Keratinocyte (primary cell): ENCODE measurements around the gene ENKD1. TPM values are rescaled to one million over a fixed set of nuclear protein-coding genes. Genes with fewer than 3 reads are reported as not detected.

ENCODE experiments used
- DNase-seq: peaks from one replicate; pipeline ENCODE4 v3.0.0-alpha.2; 2011; ENCODE audit warnings: low read depth, missing footprints, low spot score
- FAIRE-seq: peaks from 2 replicates; lab custom pipeline; 2011; peaks lifted over from hg19 to GRCh38; lab: Jason Lieb, UNC
- H2AFZ ChIP-seq: 2 replicates; pipeline ENCODE4 v1.6.0; 2012; ENCODE audit warnings: low read length, control low read depth, inconsistent platforms; ENCODE audit not compliant: control insufficient read depth
- H3K27ac ChIP-seq: 2 replicates; pipeline ENCODE4 v1.5.1; 2011; ENCODE audit warnings: low read length; ENCODE audit not compliant: control insufficient read depth, insufficient read depth
- H3K27me3 ChIP-seq: 3 replicates; pipeline ENCODE4 v1.6.0; 2011; ENCODE audit warnings: low read length; ENCODE audit not compliant: control insufficient read depth, insufficient read depth; ENCODE audit errors: extremely low read depth
- H3K36me3 ChIP-seq, 2 experiments: 2 replicates in 1 of 2; 3 replicates in 1 of 2; pipeline ENCODE4 v1.5.1; 2011; ENCODE audit warnings: low read length in 2 of 2, mild to moderate bottlenecking in 1 of 2; ENCODE audit not compliant: control insufficient read depth in 2 of 2, insufficient read depth in 2 of 2; ENCODE audit errors: extremely low read depth in 1 of 2
- H3K4me1 ChIP-seq: 3 replicates; pipeline ENCODE4 v1.5.1; 2011; ENCODE audit warnings: low read length; ENCODE audit not compliant: control insufficient read depth, insufficient read depth; ENCODE audit errors: extremely low read depth
- H3K4me2 ChIP-seq: 3 replicates; pipeline ENCODE4 v1.6.0; 2011; ENCODE audit warnings: low read depth, low read length; ENCODE audit not compliant: control insufficient read depth, insufficient read depth; ENCODE audit errors: extremely low read depth
- H3K4me3 ChIP-seq, 3 experiments: fragments of 200-600 bp in 1 of 3; sonication (generic) in 1 of 3; 2 replicates in 2 of 3; 3 replicates in 1 of 3; pipeline ENCODE4 v1.5.1; 2011 to 2016; ENCODE audit warnings: low read length in 3 of 3, mild to moderate bottlenecking in 3 of 3, control low read depth in 2 of 3, inconsistent platforms in 1 of 3, low read depth in 1 of 3, mixed read lengths in 1 of 3, mixed run types in 1 of 3, moderate library complexity in 1 of 3; ENCODE audit not compliant: control insufficient read depth in 2 of 3, insufficient read depth in 2 of 3; ENCODE audit errors: extremely low read depth in 1 of 3
- H3K79me2 ChIP-seq: 2 replicates; pipeline ENCODE4 v1.6.0; 2012; ENCODE audit warnings: low read length; ENCODE audit not compliant: control insufficient read depth, insufficient read depth
- H3K9ac ChIP-seq: 3 replicates; pipeline ENCODE4 v1.6.0; 2011; ENCODE audit warnings: low read length; ENCODE audit not compliant: control insufficient read depth, insufficient read depth; ENCODE audit errors: extremely low read depth
- H3K9me1 ChIP-seq: 3 replicates; pipeline ENCODE4 v1.6.0; 2011; ENCODE audit warnings: low read length; ENCODE audit not compliant: control insufficient read depth, insufficient read depth; ENCODE audit errors: extremely low read depth
- H3K9me3 ChIP-seq: 2 replicates; pipeline ENCODE4 v1.5.1; 2012; ENCODE audit warnings: low read depth, low read length; ENCODE audit not compliant: control insufficient read depth
- H4K20me1 ChIP-seq: 3 replicates; pipeline ENCODE4 v1.6.0; 2011; ENCODE audit warnings: low read length; ENCODE audit not compliant: control insufficient read depth, insufficient read depth; ENCODE audit errors: extremely low read depth
- CTCF ChIP-seq, 3 experiments: IDR thresholded peaks in 1 of 3; conservative IDR thresholded peaks in 1 of 3; optimal IDR thresholded peaks in 1 of 3; 2 replicates in 2 of 3; 3 replicates in 1 of 3; pipeline versions ENCODE3 to v1.5.1; 2011; ENCODE audit warnings: low read length in 3 of 3, mild to moderate bottlenecking in 3 of 3, moderate library complexity in 2 of 3, control low read depth in 1 of 3, inconsistent platforms in 1 of 3; ENCODE audit not compliant: insufficient read depth in 2 of 3; ENCODE audit errors: extremely low read depth in 1 of 3
- EZH2 ChIP-seq: IDR thresholded peaks from one replicate; pipeline ENCODE4 v1.6.1; 2012; ENCODE audit warnings: inconsistent platforms, mild to moderate bottlenecking, low read length, moderate library complexity
- dilution Hi-C: fragments of 300-500 bp; cut with MboI; formaldehyde crosslinking; loops from one replicate; pipeline ENCODE4 v1.7.0; 2020; ENCODE audit warnings: low sequenced_read_pairs; ENCODE audit not compliant: extremely low pct_ligation_motif_present
- polyA plus RNA-seq, 5 experiments: library from polyadenylated mRNA; depleted of rRNA in 3 of 5; stranded (reverse) in 3 of 5; stranded (forward) in 1 of 5; unstranded in 1 of 5; fragments of >200 nt; gene quantifications; 1 replicate in 1 of 5; 2 replicates in 3 of 5; 3 replicates in 1 of 5; pipeline versions ENCODE4 v1.2.1 to v1.2.3, GENCODE V29; 2011 to 2012; ENCODE audit warnings: missing spikeins in 2 of 5, low read depth in 1 of 5, low replicate concordance in 1 of 5

Gene ENKD1
- polyA plus RNA-seq, 1 donor (not counting 4 experiments of a cell fraction or from before 2014, with no cell fraction given), result 4.4 TPM

GRCh38 chr16:67703626-67704025 is 37.1 kb upstream of the ENKD1 start:
- Histone ChIP-seq H3K4me3 (no peak overlapping the region), H3K4me1 (peaks cover 5% of the 10 kb centered on the region), H3K9me1 (peaks cover 3% of the 10 kb centered on the region), H4K20me1 (no peaks in the 10 kb centered on the region), H3K9me3 (no peaks in the 10 kb centered on the region), H3K79me2 (peaks cover 59% of the 10 kb centered on the region), H3K27ac (no peak overlapping the region), H3K9ac (no peak overlapping the region), H2AFZ (no peak overlapping the region), H3K4me2 (no peak overlapping the region), H3K36me3 (peaks cover 0 to 4% of the 10 kb centered on the region in 2 experiments), H3K27me3 (no peaks in the 10 kb centered on the region)
- TF ChIP-seq EZH2, result no peak
- no peak for TF ChIP-seq CTCF (optimal IDR thresholded peaks at IDR 0.05 in 1 of 3, IDR thresholded peaks at IDR 0.05 in 1 of 3, conservative IDR thresholded peaks at IDR 0.05 in 1 of 3; ENCODE audit: extremely low read depth in 1 of 3, insufficient read depth in 2 of 3, low read length in 3 of 3)
- no peak for FAIRE-seq
- dilution Hi-C loops, result no loop called here
- no peak for DNase-seq

GRCh38 chr16:67702130-67702529 is 35.6 kb upstream of the ENKD1 start:
- Histone ChIP-seq H3K4me3 (no peak overlapping the region), H3K79me2 (peaks cover 58% of the 10 kb centered on the region), H3K4me2 (no peak overlapping the region), H3K9me3 (no peaks in the 10 kb centered on the region), H3K9ac (no peak overlapping the region), H4K20me1 (peaks cover 3% of the 10 kb centered on the region), H3K36me3 (peaks cover 3 to 6% of the 10 kb centered on the region in 2 experiments), H2AFZ (no peak overlapping the region), H3K4me1 (peaks cover 6% of the 10 kb centered on the region), H3K27ac (no peak overlapping the region), H3K27me3 (no peaks in the 10 kb centered on the region), H3K9me1 (peaks cover under 1% of the 10 kb centered on the region)
- DNase-seq (no peak), FAIRE-seq (no peak)
- no peak for TF ChIP-seq CTCF (optimal IDR thresholded peaks at IDR 0.05 in 1 of 3, IDR thresholded peaks at IDR 0.05 in 1 of 3, conservative IDR thresholded peaks at IDR 0.05 in 1 of 3; ENCODE audit: extremely low read depth in 1 of 3, insufficient read depth in 2 of 3, low read length in 3 of 3)
- TF ChIP-seq EZH2, result no peak
- dilution Hi-C loops, result no loop called here
